Subcutaneous abdominal adipose tissue (tissue), 5 donors: ENCODE results near the gene PTPRQ.
"Not testable (repeated sequence)": the region's sequence is repeated elsewhere in the genome, so short reads cannot be mapped to it uniquely, and the experiment has no call there.

Experiments
- H3K27ac ChIP-seq: one replicate; pipeline ENCODE4 v1.7.0; 2013; ENCODE audit warnings: low read depth, mild to moderate bottlenecking, inconsistent platforms, low read length, moderate library complexity
- H3K27me3 ChIP-seq, 5 donors: one replicate each; pipeline ENCODE4 v1.7.0; 2013; ENCODE audit warnings: low read length in 5 of 5, inconsistent platforms in 1 of 5; ENCODE audit not compliant: control insufficient read depth in 5 of 5, insufficient read depth in 4 of 5
- H3K36me3 ChIP-seq, 5 donors: one replicate each; pipeline ENCODE4 v1.7.0; 2013; ENCODE audit warnings: low read length in 5 of 5; ENCODE audit not compliant: control insufficient read depth in 5 of 5, insufficient read depth in 5 of 5
- H3K4me1 ChIP-seq, 5 donors: one replicate each; pipeline ENCODE4 v1.7.0; 2013; ENCODE audit warnings: low read length in 5 of 5, mild to moderate bottlenecking in 3 of 5, moderate library complexity in 1 of 5; ENCODE audit not compliant: control insufficient read depth in 5 of 5, insufficient read depth in 5 of 5
- H3K4me3 ChIP-seq, 5 donors: one replicate each; pipeline ENCODE4 v1.7.0; 2013; ENCODE audit warnings: low read length in 5 of 5, low read depth in 1 of 5
- H3K9ac ChIP-seq, 5 donors: one replicate each; pipeline ENCODE4 v1.7.0; 2013; ENCODE audit warnings: low read length in 5 of 5, mild to moderate bottlenecking in 4 of 5, moderate library complexity in 3 of 5
- H3K9me3 ChIP-seq, 5 donors: one replicate each; pipeline ENCODE4 v1.7.0; 2013; ENCODE audit warnings: low read length in 5 of 5; ENCODE audit not compliant: control insufficient read depth in 5 of 5
- donor health status: healthy.
- donor health status: healthy.
- donor health status: healthy.
- donor health status: healthy.
- donor health status: healthy.

The PTPRQ gene

DNA sequence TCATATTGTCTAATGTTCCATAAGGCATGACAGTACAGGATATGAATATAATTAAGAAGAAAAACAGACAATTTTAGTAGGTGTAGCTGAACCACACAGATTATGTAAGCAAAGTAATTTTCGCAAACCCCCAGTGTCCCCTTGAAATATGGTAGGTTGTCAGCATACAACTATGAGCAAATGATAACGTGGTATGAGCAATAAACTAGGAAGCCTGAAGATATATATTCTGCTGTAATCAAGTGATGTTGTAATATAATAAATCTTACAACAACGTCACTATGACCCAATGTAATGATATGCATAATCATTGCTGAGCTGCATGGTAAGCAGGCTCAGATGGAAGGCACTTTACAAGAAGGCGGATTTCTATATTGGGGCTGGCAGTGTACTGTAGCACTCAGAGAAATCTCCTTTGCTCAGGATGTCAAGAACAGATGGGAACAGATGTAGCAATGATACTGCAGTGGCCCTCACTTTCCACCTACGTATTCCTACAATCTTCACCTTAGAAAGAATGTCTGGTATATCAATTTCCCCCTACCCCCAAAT, 215.6 kb downstream of the PTPRQ start:
- Histone ChIP-seq H3K27me3 (no peaks in the 10 kb centered on the region), H3K9me3 (no peaks in the 10 kb centered on the region), H3K36me3 (peaks cover 0 to 6% (median 0%) of the 10 kb centered on the region in 5 donors), H3K27ac (no peak overlapping the region), H3K4me3 (no peak overlapping the region), H3K4me1 (peaks cover 0 to 4% (median 4%) of the 10 kb centered on the region in 5 donors), H3K9ac (no peak overlapping the region)

DNA sequence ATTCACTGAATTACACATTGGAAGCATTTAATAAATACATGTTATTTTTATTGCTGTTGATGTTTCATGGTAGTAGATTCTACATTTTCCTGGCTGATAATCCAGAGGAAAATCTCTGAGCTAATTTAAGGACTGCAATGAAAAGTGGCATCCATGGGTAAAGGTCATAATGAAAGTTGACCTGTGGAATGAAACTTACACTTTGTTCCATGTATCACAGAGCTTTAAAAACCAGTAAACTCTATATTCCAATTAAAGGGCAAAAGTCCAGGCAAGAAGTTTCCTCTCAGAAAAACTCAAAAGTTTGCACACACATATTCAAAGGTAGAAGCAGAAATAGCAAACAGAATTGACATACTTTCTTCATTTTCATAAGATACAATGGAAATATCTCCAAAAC, 218.6 kb downstream of the PTPRQ start:
- H3K27ac ChIP-seq = no peak overlapping the region
- no peaks in the 10 kb centered on the region for H3K4me1 ChIP-seq
- no peaks in the 10 kb centered on the region for H3K27me3 ChIP-seq
- H3K9me3 ChIP-seq = no peaks in the 10 kb centered on the region
- no peak overlapping the region for H3K4me3 ChIP-seq
- peaks cover 0 to 10% (median 0%) of the 10 kb centered on the region in 5 donors for H3K36me3 ChIP-seq
- no peak overlapping the region for H3K9ac ChIP-seq

DNA sequence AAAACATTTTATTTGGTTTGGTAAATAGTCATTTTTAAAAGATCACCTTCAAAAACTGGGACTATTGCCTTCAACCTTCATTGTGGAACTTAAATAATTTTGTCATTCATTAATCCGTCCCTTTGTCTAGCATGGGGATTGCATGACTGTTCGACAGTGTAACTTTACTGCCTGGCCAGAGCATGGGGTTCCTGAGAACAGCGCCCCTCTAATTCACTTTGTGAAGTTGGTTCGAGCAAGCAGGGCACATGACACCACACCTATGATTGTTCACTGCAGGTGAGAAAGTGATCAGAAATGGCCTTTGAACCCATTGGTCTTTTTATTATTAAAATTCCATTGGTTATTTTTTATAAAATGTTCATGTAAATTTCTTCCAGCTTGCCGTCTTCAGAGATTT, 226.2 kb downstream of the PTPRQ start:
- Histone ChIP-seq H3K4me1 (no peaks in the 10 kb centered on the region), H3K27ac (no peak overlapping the region), H3K9me3 (no peaks in the 10 kb centered on the region), H3K9ac (no peak overlapping the region), H3K27me3 (no peaks in the 10 kb centered on the region), H3K4me3 (no peak overlapping the region), H3K36me3 (peaks cover 0 to 3% (median 0%) of the 10 kb centered on the region in 5 donors)

DNA sequence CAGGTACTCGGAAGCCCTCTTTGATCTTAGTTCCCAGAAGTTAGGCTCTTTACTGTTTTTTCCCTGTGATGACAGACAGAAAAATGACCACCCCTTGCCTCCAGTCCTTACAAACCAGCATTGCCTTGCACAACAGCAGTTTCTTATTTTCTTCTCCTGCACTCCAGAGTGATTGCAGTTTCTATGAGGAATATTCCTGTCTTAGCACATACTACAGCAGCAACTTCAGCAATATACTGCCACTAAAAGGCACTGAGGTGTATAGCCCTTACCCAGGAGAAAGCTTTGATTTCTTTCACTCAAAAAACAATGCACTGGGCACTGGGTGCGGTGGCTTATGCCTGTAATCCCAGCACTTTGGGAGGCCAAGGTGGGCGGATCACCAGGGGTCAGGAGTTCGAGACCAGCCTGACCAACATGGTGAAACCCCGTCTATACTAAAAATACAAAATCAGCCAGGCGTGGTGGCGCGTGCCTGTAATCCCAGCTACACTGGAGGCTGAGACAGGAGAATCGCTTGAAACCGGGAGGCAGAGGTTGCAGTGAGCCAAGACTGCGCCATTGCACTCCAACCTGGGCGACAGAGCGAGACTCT, 232.1 kb downstream of the PTPRQ start:
- not testable (repeated sequence) for H3K36me3 ChIP-seq, H3K4me3 ChIP-seq, H3K9me3 ChIP-seq, H3K9ac ChIP-seq, H3K27me3 ChIP-seq, H3K27ac ChIP-seq, H3K4me1 ChIP-seq

DNA sequence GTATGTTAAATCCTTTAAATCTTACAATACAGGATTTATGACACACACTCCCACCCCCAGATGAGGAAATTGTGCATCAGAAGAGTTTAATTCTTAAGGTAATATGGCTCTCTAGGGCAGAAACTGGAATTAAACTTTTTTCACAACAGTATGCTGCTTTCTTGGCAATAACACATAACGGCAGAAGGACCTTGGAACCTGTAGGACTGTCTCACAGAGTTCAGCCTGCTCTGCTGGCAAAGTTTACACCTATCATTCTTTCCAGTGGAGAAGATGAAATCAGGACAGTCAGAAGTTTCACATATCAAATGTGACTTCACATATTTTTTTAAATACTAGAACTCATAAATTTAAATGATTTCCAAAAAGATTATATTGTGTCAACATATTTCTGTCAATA, 232.8 kb downstream of the PTPRQ start:
- no peak overlapping the region for H3K4me3 ChIP-seq
- H3K4me1 ChIP-seq = no peaks in the 10 kb centered on the region
- no peak overlapping the region for H3K27ac ChIP-seq
- no peaks in the 10 kb centered on the region for H3K27me3 ChIP-seq
- no peaks in the 10 kb centered on the region for H3K9me3 ChIP-seq
- no peaks in the 10 kb centered on the region for H3K36me3 ChIP-seq
- no peak overlapping the region for H3K9ac ChIP-seq

DNA sequence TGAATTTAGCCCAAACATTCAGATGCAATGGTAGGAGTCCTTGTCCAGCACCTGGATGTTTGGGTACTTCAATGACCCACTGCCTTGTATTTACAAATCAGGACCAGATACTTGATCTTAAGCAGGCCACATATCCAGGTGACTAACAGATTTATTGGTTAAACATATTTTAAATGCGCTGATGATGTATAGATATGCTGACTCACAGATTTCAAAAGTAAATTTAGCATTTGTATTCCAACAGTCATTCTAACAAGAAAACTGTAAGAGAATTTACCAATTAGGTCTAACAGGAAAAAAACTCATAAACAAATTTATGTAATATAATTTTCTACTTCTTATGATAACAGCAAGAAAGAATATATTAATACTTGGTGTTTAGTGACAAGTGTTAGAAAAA, 234.0 kb downstream of the PTPRQ start:
- no peaks in the 10 kb centered on the region for H3K9me3 ChIP-seq
- no peak overlapping the region for H3K27ac ChIP-seq
- H3K4me1 ChIP-seq = no peaks in the 10 kb centered on the region
- no peaks in the 10 kb centered on the region for H3K36me3 ChIP-seq
- no peaks in the 10 kb centered on the region for H3K27me3 ChIP-seq
- H3K4me3 ChIP-seq = no peak overlapping the region
- H3K9ac ChIP-seq = no peak overlapping the region

DNA sequence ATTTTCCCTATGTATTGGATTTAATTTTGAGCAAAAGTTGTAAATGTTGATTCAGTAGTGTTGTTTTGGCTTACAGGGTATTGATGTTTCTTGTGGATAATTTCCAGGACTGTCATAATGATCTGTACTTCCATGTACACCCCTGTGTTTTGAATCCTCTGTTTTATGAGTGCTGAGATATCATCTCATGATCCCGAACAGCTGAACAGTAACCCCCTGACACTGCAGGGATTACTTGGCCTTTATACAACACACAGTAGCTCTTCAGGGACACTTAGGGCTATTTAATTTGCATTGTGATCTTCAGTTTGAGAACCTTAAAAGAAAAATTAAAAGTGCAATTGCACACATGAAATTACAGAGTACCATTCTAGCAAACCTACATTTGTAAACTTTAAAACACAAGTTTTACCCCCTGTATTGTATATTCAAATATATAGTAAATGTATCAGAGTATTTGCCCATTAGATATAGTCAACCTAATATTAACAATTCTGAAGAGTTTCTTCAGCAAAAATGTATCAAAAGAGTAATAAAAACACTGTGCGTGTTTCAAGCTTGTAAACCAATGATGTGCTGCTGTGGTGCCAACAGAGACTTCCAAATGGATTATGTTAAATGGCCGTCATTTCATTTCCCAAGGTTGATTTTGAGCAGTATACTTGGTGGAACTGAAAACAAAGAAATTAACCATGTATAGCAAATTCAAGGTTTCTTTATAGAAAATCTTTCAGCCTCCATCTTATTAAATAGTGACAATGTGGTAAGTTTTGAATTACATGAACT, 235.5 kb downstream of the PTPRQ start:
- Histone ChIP-seq H3K4me1 (no peaks in the 10 kb centered on the region), H3K36me3 (no peaks in the 10 kb centered on the region), H3K27ac (no peak overlapping the region), H3K9ac (no peak overlapping the region), H3K4me3 (no peak overlapping the region), H3K9me3 (no peaks in the 10 kb centered on the region), H3K27me3 (no peaks in the 10 kb centered on the region)

DNA sequence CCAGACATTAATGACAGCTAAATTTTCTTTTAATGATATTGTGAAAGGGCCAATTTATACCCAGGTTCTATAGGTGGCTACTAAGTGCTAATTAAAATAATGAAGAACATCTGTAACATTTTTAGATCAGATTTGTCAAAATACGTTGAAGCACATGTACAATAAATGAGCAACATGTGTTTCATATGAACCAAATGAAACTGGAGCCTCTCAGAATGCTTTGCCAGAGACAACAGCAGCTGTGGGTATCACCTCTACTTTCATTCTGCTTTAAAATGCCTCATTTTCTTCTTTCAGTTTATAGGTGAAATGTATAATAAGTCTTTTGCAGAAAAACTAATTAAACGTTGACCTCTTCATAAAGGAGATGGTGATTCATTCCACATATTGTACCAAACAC, 237.3 kb downstream of the PTPRQ start:
- Histone ChIP-seq H3K27ac (no peak overlapping the region), H3K4me3 (no peak overlapping the region), H3K4me1 (no peaks in the 10 kb centered on the region), H3K36me3 (no peaks in the 10 kb centered on the region), H3K9ac (no peak overlapping the region), H3K27me3 (no peaks in the 10 kb centered on the region), H3K9me3 (no peaks in the 10 kb centered on the region)

DNA sequence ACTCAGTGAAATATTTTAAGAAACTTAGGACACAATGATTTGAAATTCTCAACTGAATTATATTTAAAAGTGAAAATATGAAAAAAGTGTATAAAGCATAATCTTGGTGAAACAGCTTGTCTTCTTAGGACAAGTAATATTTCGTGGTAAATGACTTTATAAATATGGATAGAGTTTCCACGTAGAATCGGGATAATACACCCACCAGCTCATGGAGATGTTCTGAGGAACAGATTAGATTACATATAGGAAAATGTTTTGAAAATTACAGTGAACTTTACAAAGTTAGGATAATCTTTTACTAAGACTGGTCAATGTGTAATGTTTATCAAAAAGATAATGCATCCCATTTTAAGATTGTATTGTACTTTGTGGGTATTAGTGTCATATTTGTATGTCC, 237.8 kb downstream of the PTPRQ start:
- H3K27ac ChIP-seq = no peak overlapping the region
- H3K27me3 ChIP-seq = no peaks in the 10 kb centered on the region
- no peaks in the 10 kb centered on the region for H3K4me1 ChIP-seq
- no peaks in the 10 kb centered on the region for H3K36me3 ChIP-seq
- peaks cover 0 to 3% (median 0%) of the 10 kb centered on the region in 5 donors for H3K9me3 ChIP-seq
- H3K4me3 ChIP-seq = no peak overlapping the region
- H3K9ac ChIP-seq = no peak overlapping the region

DNA sequence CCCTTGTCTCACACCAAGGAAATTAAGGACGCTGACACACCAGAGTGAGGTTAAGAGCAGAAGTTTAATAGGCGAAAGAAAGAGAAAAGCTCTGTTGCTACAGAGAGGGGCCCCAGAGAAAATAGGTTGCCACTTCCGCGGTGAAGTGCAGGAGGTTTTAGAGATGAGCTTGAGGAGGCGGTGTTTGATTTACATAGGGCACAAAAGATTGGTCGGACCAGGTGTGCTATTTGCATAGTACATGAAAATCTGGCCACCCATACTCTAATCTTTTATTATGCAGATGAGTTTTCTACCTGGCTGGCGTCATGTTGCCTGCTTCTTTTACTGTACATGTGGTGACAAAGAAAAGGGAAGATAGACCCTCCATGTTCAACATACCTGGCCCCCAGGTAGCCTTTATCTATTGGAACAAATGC, 240.1 kb downstream of the PTPRQ start:
- Histone ChIP-seq H3K27ac (no peak overlapping the region), H3K27me3 (no peaks in the 10 kb centered on the region), H3K4me3 (no peak overlapping the region), H3K9ac (no peak overlapping the region), H3K4me1 (no peaks in the 10 kb centered on the region), H3K36me3 (no peaks in the 10 kb centered on the region), H3K9me3 (peaks cover 0 to 6% (median 0%) of the 10 kb centered on the region in 5 donors)
